HG03565 (cell line): ENCODE measurements around the gene CAVIN4.

ENCODE experiments used
- ATAC-seq: cut with Tn5 transposase; IDR thresholded peaks from one replicate; pipeline ENCODE4 v1.9.1; 2021; ENCODE audit warnings: mild to moderate bottlenecking, moderate library complexity; ENCODE audit not compliant: unreplicated experiment

CAVIN4 gene, protein sequence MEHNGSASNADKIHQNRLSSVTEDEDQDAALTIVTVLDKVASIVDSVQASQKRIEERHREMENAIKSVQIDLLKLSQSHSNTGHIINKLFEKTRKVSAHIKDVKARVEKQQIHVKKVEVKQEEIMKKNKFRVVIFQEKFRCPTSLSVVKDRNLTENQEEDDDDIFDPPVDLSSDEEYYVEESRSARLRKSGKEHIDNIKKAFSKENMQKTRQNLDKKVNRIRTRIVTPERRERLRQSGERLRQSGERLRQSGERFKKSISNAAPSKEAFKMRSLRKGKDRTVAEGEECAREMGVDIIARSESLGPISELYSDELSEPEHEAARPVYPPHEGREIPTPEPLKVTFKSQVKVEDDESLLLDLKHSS

DNA sequence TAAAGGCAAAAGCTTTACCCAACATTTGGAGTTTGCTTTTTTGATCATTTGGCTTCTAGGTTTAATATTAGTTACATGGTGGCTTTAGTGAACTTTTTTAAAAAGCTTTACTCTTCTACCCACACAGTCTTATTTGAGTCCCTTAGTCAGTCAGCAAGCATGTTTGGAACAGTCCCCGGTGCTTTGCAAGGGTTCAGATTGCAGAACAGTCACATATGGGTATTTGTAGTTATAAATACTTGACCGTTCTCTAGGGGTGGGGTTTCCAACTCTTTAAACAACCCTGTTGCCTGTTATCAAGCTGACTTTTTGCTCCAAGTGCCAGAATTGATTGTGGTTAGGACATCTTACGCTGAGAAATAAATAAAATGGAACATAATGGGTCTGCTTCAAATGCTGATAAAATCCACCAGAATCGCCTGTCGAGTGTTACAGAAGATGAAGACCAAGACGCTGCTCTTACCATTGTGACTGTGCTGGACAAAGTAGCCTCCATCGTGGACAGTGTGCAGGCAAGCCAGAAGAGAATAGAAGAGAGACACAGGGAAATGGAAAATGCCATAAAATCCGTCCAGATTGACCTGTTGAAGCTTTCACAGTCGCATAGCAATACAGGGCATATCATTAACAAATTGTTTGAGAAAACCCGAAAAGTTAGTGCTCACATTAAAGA is at the start of gene CAVIN4:
Gene CAVIN4, plus strand, starts transcription at position 304 of the 673 bp plus-strand sequence. Its CDS starts 65 bp downstream, at position 369.
- no peak for ATAC-seq

DNA sequence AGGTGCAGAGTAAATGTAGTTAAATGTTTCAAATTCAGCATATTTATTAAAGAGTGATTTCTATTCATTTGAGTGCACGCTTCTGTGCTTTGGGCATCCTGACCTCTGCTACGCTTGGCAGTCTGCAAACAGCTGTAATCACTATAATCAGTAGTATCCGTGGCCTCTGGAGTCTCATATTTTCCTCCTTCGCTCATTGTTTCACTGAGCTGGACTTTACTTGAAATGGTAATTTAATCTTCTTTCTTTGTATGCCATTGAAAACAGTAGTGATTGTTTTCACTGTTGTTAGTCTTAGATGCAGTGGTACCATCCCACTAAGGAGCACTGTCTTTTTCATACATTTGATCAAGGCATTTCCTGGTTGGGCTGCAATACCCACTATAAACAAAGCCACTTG is 43.5 kb upstream of the CAVIN4 start:
- no peak for ATAC-seq

DNA sequence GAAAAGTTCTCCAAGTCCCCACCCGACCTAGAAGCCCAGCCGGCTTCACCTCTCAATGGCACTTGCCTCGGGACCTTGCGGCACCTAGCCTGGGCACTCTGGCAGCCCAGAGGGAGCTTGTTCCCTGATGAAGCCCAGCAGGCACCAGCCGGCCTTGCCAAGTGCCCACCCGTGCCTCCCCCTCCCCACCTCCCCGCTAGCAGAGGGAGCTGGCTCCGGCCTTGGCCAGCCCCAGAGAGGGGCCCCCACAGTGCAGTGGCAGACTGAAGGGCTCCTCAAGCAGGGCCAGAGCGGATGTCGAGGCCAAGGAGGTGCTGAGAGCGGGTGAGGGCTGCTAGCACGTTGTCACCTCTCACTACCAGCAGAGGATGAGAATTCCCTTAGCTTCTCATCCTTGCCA is 37.6 kb upstream of the CAVIN4 start:
- ATAC-seq = no peak

DNA sequence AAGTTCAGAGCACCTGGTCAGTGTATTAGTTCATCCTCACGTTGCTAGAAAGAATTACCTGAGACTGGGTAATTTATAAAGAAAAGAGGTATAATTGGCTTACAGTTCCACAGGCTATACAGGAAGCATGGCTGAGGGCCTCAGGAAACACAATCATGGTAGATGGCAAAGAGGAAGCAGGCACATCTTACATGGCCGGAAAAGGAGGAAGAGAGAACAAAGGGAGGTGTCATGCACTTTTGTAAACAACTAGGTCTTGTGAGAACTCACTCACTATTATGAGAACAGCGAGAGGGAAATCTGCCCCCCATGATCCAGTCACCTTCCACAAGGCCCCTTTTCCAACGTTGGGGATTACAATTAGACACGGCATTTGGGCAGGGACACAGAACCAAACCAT is 28.8 kb upstream of the CAVIN4 start:
- ATAC-seq = no peak

DNA sequence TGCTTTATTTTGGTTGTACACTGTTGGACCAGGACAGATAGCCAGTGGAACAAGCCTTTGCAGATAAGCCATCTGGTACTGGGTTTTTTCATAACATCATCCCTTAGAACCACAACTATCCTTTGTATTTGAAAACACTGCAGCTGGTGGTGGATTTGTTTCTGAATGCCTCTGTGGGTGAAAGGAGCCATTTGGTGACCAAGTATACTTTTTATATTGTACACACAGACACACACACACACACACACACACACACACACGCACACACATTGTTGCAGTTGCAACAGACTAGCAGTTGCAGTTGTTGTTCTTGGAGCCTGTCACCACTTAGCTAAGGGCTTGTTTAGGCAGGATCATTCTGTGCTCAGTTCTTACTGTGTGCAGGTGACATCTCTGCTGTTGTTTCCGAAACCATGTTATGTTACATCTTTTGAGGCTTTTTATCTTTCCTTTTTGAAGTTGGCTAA is 22.9 kb upstream of the CAVIN4 start:
- peak; percentile 21 for ATAC-seq

DNA sequence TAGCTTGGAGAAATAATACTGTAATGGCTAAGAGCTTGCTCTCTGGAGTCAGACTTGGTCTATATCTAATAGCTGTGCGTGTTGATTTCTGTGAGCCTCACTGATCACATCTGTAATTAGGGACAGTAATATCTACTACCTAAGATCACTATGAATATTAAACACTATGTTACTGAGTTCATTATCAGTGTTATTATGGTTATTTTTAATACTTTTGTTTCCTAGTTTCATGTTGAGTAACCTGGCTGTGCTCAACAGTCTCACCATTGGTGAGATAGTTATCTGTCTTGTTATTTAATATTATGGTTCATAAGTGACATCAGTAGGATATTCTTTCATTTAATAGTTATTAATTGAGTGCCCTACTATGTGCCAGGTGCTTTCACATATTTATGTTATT is 22.4 kb upstream of the CAVIN4 start:
- ATAC-seq = peak; percentile 90

DNA sequence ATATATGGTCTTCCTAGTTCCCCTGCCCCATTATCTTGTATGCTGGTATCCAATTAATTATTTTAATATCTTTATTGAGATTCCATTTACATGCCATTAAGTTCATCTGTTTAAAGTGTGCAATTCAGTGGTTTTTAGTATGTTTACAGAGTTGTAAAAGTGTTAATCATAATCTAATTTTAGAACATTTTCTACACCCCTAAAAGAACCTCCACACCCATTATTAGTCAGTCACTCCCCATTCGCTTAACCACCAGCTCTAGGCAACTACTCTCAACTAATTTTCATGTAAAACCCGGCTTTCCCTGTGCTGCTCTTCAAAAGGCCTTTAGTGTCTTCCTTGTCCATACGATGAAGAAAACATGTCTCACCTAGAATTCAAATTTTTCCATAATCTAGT is 20.8 kb upstream of the CAVIN4 start:
- ATAC-seq = no peak

DNA sequence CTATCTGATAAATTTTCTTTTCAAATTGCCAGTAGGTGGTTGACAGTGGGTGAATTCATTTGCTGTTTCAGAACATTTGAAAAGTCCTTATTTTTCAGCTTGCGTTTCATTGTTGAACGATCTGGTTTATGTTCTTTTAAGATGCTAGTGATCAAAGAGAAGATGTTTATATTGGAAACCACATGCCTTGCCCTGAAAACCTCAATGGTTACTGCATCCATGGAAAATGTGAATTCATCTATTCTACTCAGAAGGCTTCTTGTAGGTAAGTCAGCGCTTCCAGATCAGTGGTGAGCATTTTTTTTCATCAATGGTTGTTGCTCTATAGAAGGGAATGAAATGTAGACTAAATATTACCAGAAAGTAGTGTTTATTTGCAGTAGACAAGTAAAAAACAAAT is 16.6 kb upstream of the CAVIN4 start:
- ATAC-seq = no peak

DNA sequence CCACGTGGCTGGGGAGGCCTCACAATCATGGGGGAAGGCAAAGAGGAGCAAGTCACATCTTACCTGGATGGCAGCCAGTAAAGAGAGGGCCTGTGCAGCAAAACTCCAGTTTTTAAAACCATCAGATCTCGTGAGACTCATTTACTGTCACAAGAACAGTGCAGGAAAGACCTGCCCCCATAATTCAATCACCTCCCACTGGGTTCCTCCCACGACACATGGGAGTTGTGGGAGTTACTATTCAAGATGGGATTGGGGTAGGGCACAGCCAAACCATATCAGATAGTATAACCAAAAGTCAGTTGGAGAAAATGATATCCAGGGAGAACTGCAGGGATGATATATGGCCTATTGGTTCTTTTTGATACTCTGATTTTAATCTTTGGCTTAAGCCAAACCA is 10.0 kb upstream of the CAVIN4 start:
- ATAC-seq = no peak

DNA sequence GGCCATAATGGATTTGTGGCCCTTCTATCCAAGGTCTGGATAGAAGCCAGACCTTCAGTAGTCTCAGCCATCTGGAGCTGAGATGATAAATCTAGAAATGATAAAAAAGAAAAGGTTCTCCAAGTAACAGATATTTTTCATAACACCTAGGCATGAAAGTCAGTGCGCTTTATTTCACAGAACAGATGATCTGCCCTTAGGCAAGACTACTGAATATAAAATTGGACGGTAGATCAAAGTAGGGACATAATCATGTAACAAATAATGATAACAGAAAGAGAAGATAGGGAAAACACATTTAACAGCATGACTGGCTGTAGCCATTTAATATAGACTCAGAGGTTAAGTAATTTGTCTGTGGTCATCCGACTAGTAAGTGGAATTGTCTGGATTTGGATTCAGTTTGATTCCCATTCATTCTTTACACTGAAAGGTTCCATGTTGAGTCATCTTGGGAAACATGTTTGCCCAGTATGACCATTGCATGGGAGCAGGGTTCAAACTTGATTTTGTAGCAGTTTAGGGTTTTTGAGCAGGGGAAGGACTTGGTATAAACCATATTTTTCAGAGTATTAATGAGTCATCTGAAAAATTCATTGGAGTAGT is 4.1 kb upstream of the CAVIN4 start:
- ATAC-seq = no peak

DNA sequence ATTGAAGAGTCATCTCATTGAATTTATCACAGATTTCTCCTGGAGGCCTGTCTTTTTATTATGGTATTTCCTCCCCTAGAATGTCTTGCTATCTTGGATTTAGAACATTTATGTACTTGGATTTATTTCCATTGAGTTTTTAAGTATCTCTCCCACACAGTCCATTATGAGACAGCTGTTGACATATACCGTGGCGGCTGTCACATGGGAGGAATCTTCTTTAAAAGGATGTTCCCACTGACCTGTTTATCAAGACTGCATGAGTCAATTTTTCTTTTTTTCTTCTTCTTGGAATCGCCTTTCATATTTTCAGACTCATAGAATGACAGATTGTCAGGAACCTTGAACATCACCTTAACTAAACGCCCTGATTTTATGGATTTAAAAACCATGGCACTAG is 2.9 kb upstream of the CAVIN4 start:
- no peak for ATAC-seq

DNA sequence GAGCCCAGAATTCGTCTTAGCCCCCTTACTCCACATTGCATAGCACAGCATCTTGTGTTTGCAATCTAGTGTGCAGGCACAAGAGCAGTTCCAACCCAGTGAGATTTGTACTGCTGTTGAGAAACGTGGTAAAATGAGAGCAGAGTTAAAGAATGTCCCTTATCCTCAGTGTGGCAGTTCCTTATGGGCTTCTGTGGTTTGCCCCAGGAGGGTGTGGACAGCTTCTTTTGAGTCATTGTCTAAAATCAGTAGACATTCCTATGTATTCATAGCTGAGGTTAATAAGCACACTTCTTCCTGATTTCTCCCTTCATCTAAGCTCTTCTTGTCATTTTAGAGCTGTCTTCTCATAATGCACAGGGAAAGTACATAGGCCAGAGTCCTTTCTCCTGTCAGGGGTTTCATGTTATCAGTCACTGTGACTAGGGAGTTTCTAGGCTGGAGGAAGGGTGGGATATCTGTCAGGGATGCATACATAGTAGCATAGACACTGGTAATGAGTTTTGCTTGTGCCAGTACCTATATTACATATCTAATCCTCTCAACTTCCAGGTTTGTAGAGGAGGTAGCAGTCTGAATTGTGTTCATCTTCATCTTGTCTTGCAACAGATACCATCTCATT is 2.0 kb upstream of the CAVIN4 start:
- no peak for ATAC-seq

DNA sequence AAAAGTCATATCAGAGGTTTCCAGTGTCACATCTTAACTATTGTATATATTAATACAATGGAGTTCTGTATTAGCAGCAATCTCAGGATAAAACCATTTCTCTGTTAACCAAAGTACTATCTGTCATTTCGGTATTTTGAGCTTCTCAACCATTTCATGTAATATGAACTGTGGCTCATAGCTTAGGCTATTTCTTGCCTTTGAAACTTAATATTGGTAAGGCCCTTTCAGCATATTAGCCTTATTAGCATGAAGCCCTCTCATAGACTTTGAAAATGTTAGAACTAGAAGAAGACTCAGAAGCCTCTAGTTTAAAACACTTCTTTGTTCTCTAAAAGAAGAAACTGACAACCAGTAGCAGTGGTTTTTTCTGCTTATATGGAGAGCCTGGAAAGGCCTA is 731 bp downstream of the CAVIN4 start:
- no peak for ATAC-seq

DNA sequence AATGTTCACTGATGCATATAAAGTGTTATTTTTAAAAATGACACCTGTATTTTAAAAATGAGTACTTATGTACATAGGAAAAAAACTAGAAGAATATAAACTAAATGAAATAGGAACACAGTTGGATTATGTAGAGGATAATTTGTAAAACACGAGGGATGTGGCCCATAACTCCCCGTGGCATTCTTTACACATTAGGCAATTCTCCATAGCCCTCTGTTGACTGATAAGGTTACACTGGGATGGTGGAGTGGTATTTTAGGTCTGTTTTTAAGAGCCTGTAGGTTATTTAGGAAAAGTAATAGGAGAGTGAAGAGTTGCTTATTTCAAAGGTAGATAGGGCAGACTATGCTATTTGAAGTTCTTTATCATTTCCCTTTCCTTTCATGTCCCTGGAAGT is 1.8 kb downstream of the CAVIN4 start:
- ATAC-seq = no peak

DNA sequence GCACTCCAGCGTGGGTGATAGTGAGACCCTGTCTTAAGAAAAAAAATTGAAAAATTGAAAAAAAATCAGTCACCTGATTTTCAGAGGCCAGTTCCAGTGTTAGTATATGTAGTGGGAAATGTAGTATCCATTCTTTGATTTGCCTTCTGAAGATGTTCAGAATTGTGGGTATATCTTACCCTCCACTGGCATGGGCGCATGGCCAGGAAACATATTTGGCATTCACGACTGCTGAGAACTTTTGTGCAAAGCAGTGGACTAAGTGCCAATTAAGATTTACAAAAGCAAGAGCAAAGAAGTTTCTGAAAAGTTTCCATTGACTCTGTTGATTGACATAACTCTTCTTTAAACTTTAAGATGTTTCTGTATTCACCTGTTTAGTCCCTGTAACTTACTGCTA is 2.4 kb downstream of the CAVIN4 start:
- no peak for ATAC-seq

DNA sequence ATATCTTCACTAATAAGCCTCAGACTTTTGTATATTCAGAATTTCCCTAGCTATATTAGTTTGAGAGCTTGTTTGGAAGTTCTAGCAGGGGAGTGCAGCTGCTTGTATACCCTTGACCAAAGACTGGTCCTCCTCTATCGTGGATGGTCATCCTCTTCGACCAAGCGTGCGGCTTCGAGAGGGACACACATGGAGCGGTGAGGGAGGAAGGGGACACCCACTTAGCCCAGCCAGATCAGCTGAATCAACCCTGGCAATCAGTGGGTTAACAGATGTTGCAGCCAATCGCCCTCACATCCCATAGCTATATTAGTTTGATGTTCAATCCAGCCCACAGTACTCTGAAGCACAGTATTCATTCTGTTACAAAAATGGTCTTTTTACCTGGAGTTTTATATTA is 3.2 kb downstream of the CAVIN4 start:
- ATAC-seq = no peak

DNA sequence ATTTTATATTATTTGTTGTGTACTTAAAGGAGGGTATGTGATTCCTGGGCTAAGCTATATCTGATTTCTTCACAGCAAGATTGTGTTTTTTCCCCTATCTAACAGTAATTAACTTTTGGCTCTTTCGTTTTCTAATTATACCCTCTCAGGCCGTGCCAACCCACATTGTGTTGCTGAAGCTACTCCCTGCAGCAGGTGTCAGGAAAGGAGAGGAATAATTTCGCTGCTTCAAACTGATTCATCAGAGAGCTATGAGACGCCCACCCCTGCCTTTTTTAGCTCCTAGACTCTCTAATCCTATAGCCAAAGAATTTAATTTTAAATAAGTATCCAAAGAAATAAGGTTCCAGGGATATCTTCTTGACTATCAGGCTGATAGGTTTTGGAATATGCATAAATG is 3.8 kb downstream of the CAVIN4 start:
- ATAC-seq = no peak

DNA sequence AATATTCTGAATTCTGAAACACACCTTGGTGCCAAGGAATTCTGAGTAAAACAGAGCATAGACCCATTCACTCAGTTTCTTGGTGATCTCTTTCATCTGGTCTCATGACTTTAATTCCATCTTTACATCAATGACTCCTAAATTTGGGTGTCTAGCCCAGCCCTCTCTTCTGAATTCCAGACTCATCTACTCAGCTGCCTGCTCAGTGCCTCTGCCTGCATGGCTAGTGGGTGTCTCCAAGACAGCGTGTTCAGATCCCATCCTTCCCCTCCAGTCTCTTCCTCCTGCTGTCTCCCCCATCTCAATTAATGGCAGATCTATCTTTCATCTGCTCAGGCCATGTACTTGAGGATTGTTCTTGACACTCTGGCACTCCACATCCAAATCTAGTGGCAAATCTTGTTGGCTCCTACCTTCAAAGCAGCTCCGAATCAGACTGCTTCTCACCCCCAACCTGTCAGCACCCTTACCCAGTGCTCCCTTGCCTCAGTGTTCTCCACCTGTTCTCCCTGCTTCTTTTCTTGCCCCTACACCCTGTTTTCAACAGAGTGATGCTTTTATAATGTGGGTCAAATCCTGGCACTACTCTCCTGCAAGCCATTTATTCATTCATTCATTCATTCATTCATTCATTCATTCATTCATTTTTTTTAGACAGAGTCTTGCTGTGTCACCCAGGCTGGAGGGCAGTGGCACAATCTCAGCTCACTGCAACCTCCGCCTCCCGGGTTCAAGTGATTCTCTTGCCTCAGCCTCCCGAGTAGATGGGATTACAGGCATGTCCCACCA is 5.3 kb downstream of the CAVIN4 start:
- ATAC-seq = no peak

DNA sequence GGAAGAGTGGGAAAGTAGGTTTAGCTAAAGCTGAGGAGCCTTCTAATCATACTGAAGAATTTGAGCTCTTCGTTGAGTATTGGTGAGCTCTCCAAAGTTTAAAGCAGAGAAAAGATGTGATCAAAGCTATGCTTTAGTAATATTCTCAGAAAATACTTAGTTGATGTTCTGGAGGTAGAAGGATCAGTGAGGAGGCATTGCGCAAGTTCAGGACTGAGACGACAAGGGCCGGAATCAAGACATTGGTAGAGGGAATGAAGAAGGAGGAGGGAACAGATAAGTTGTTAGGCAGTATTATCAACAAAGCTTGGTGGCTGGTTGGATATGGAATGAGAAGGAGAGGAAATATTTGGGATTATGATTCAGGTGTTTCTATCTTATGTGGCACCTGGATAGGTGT is 7.1 kb downstream of the CAVIN4 start:
- ATAC-seq = no peak

DNA sequence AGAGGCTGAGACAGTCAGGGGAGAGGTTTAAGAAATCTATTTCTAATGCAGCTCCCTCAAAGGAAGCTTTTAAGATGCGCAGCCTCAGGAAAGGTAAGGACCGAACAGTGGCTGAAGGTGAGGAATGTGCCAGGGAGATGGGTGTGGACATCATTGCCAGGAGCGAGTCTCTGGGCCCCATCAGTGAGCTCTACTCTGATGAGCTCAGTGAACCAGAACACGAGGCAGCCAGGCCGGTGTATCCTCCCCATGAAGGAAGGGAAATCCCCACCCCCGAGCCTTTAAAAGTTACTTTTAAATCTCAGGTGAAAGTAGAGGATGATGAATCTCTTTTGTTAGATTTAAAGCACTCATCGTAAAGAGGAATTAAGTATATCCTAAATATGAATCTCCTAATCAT is 8.2 kb downstream of the CAVIN4 start:
- no peak for ATAC-seq

DNA sequence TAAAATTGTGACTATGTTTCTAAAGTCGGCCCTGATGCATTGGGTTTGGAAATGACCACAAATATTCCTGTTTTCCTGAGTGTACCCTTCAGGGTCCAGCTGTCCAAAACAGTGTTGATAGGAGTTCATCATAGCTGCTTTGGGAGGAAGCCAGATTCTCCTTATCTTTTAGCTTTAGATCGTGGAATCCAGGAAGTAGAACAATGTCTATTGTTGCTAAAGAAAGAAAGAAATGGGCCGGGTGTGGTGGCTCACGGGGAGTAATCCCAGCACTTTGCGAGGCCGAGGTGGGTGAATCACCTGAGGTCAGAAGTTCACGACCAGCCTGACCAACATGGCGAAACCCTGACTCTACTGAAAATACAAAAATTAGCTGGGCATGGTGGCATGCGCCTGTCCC is 9.5 kb downstream of the CAVIN4 start:
- ATAC-seq = no peak
